ENCODE measurements around the gene TUBB4B.

- TF ChIP-seq, protein P1, sequence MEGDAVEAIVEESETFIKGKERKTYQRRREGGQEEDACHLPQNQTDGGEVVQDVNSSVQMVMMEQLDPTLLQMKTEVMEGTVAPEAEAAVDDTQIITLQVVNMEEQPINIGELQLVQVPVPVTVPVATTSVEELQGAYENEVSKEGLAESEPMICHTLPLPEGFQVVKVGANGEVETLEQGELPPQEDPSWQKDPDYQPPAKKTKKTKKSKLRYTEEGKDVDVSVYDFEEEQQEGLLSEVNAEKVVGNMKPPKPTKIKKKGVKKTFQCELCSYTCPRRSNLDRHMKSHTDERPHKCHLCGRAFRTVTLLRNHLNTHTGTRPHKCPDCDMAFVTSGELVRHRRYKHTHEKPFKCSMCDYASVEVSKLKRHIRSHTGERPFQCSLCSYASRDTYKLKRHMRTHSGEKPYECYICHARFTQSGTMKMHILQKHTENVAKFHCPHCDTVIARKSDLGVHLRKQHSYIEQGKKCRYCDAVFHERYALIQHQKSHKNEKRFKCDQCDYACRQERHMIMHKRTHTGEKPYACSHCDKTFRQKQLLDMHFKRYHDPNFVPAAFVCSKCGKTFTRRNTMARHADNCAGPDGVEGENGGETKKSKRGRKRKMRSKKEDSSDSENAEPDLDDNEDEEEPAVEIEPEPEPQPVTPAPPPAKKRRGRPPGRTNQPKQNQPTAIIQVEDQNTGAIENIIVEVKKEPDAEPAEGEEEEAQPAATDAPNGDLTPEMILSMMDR (conservative IDR thresholded peaks at IDR 0.05; ENCODE audit: low read depth, low read length) = no peak
- no peak for TF ChIP-seq EZH2 (IDR thresholded peaks at IDR 0.05; ENCODE audit: borderline replicate concordance, low read depth, low read length, poor library complexity, severe bottlenecking)
Observed at GRCh38 chr9:137215196-137215986, 25.7 kb upstream of the TUBB4B start.
